Stimulated activated CD4-positive, alpha-beta T cell treated with anti-CD3 and anti-CD28 coated beads, TNF-alpha, amount 100 ng/mL, for 48 hours (primary cell): ENCODE data around the gene WNT2B.

Source experiments
- DNase-seq, 3 donors: peaks; one replicate each; pipeline ENCODE4 v3.0.0-alpha.2; 2020; ENCODE audit warnings: low read depth in 3 of 3

Gene WNT2B

GRCh38 chr1:112575154-112575804, 66.5 kb downstream of the WNT2B start:
- DNase-seq = no peak

- no peak for DNase-seq
Observed at GRCh38 chr1:112576240-112576639, 67.5 kb downstream of the WNT2B start.
